Choroid plexus epithelial cell (primary cell): Measurements from ENCODE around the gene FZR1.

Experiments
- DNase-seq: peaks from one replicate; pipeline ENCODE4 v3.0.0-alpha.2; 2010; ENCODE audit warnings: low read depth
- H3K4me3 ChIP-seq: 2 replicates; pipeline ENCODE4 v1.5.1; 2011; ENCODE audit warnings: low read depth, mild to moderate bottlenecking, control low read depth, low read length, moderate library complexity
- TF ChIP-seq, protein P1 (sequence below): conservative IDR thresholded peaks from 2 replicates; pipeline ENCODE4 v1.5.1; 2011; ENCODE audit warnings: low read depth, mild to moderate bottlenecking, control low read depth, inconsistent platforms, low read length, moderate library complexity

The FZR1 gene

DNA sequence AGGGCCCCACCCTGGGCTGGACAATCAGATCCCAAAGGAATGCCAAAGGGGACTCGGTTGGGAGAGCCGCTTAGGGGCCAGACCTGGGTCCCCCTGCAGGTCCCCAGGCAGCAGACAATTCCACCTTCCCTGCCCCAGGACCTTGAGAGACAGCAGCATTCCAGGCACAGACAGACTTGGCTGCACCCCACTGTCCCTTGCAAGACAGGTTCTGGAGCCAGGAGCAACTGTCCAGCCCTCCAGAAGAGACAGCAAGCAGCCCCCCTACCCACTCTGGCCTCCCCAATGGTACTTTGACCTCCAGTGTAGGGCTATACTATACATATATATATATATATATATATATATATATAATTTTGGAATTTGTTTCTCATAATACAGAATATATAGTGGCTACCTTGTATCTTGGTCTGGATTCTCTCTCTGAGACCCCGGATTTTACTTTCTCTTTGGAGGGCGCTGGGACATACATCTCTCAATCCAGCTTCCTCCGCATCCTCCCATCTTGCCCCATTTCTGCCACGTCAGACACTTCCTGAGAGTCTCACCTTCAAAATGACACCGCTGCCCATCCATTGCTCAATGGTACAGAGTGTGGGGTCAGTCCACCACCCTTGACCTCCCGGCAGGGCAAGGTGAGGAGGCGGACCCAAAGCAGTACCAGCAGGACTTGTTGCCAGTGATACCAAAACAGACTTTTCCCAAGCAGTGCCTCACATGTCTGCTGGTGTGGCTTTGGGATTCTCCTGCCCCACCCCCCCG, 38.5 kb upstream of the FZR1 start:
- no peak overlapping the region for H3K4me3 ChIP-seq
- TF ChIP-seq, protein P1, sequence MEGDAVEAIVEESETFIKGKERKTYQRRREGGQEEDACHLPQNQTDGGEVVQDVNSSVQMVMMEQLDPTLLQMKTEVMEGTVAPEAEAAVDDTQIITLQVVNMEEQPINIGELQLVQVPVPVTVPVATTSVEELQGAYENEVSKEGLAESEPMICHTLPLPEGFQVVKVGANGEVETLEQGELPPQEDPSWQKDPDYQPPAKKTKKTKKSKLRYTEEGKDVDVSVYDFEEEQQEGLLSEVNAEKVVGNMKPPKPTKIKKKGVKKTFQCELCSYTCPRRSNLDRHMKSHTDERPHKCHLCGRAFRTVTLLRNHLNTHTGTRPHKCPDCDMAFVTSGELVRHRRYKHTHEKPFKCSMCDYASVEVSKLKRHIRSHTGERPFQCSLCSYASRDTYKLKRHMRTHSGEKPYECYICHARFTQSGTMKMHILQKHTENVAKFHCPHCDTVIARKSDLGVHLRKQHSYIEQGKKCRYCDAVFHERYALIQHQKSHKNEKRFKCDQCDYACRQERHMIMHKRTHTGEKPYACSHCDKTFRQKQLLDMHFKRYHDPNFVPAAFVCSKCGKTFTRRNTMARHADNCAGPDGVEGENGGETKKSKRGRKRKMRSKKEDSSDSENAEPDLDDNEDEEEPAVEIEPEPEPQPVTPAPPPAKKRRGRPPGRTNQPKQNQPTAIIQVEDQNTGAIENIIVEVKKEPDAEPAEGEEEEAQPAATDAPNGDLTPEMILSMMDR, result no peak
- DNase-seq, result no peak

- H3K4me3 ChIP-seq, result no peak overlapping the region
- DNase-seq, result no peak
- TF ChIP-seq, protein P1, result no peak
Observed at GRCh38 chr19:3468211-3468610, 37.9 kb upstream of the FZR1 start.

- no peak for DNase-seq
- TF ChIP-seq, protein P1, result peak; percentile 26
- no peak overlapping the region for H3K4me3 ChIP-seq
Observed at GRCh38 chr19:3469638-3470499, 36.2 kb upstream of the FZR1 start.

DNA sequence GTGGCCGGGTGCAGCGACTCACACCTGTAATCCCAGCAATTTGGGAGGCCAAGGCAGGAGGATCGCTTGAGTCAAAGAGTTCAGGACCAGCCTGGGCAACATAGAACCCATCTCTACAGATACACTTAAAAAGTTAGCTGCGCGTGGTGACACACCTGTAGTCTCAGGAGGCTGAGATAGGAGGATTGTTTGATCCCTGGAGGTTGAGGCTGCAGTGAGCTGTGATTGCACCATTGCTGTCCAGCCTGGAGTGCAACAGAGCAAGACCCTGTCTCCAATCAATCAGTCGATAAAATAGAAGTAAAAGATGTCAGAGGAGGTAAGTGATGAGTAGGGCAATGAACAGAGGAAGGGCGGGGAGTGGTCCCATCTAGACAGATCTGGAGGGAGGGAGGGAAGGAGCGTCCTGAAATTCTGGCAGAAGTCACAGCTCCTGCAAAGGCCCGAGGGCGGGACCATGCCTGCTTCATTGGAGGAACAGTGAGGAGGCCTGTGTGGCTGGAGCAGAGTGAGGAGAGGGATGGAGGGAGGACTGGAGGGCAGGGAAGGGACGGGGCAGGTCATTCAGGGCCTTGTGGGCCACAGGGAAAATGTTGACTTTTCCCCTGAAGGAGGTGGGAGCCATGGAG, 35.5 kb upstream of the FZR1 start:
- TF ChIP-seq, protein P1, result no peak
- H3K4me3 ChIP-seq, result no peak overlapping the region

DNA sequence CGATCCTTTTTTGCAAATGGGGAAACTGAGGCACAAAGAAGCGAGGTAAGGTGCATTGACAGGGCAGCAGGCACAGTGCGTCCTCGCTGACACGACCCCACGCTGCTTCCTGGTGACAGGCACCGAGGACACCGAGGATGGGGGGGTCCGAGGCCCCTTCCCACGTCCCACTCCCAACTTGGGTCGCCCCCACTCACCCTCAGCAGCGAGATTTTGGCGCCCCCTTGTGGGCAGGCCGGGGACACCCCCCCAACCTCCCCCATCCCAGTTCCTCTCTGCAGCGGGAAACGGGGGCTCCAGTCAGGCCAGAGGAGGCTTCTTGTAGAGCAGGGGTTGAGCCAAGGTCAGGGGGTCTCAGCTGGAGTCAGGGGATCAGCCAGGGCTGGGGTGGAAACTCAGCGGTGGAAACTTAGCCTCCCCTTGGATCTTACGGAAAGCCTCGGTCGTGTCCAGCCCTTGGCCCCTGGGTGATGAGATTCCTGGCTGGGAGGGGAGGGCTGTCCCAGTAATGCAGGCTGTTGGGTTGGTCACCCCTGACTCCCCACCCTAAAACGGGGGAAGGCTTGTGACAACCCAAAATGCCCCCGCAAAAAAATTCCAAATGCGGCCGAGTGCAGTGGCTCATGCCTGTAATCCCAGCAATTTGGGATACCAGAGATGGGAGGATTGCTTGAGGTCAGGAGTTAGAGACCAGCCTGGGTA, 34.0 kb upstream of the FZR1 start:
- TF ChIP-seq, protein P1, result peak; percentile 89
- DNase-seq, result no peak
- H3K4me3 ChIP-seq, result no peak overlapping the region

More for the DNA sequence above, 35.5 kb upstream of the FZR1 start:
- DNase-seq, result no peak

GRCh38 chr19:3474010-3474409, 32.1 kb upstream of the FZR1 start:
- no peak overlapping the region for H3K4me3 ChIP-seq
- no peak for DNase-seq
- TF ChIP-seq, protein P1, result no peak
